ENCODE data around the gene ADAM22.

- TF ChIP-seq CTCF (conservative IDR thresholded peaks at IDR 0.05) (no peak), EZH2 (IDR thresholded peaks at IDR 0.05; ENCODE audit: low read depth) (no peak)
Measured at GRCh38 chr7:88046839-88047573, 113.0 kb downstream of the ADAM22 start.
